ENCODE results near the gene MEFV. TPM values are rescaled to one million over a fixed set of nuclear protein-coding genes. Genes with fewer than 3 reads are reported as not detected.

MEFV gene, protein sequence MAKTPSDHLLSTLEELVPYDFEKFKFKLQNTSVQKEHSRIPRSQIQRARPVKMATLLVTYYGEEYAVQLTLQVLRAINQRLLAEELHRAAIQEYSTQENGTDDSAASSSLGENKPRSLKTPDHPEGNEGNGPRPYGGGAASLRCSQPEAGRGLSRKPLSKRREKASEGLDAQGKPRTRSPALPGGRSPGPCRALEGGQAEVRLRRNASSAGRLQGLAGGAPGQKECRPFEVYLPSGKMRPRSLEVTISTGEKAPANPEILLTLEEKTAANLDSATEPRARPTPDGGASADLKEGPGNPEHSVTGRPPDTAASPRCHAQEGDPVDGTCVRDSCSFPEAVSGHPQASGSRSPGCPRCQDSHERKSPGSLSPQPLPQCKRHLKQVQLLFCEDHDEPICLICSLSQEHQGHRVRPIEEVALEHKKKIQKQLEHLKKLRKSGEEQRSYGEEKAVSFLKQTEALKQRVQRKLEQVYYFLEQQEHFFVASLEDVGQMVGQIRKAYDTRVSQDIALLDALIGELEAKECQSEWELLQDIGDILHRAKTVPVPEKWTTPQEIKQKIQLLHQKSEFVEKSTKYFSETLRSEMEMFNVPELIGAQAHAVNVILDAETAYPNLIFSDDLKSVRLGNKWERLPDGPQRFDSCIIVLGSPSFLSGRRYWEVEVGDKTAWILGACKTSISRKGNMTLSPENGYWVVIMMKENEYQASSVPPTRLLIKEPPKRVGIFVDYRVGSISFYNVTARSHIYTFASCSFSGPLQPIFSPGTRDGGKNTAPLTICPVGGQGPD
- total RNA-seq: 0.81 TPM

DNA sequence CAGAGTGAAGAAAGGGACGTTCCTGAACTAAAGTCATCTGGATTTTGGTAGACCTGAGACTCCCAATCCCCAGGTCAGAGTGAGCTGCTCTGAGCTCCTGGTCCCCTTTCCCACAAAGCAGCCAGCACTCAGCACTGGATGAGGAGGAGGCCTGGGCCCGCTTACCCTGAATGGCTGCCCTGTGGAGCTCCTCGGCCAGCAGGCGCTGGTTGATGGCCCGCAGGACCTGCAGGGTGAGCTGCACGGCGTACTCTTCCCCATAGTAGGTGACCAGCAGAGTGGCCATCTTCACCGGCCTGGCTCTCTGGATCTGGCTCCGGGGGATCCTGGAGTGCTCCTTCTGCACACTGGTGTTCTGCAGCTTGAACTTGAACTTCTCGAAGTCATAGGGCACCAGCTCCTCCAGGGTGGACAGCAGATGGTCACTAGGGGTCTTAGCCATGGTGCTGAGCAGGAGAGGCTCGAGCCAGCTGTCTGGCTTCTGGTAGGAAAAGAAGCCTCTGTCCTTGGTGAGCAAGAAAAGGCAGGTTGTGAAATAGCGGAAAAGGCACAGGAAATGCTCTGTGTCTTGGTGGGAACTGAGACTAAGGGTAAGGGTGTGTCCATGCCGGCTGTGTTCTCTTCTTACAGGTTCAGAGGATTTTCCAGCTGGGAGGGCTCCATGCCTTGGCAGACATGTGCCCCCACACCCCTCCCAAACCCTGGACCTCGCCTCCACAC, at the start of gene MEFV:
TSS of gene MEFV (minus strand) at position 488 of the 720 bp plus-strand sequence. CDS start at position 442, 46 bp downstream.
- no peak for DNase-seq (ENCODE audit: low read depth in 2 of 3, low spot score in 2 of 3)

DNA sequence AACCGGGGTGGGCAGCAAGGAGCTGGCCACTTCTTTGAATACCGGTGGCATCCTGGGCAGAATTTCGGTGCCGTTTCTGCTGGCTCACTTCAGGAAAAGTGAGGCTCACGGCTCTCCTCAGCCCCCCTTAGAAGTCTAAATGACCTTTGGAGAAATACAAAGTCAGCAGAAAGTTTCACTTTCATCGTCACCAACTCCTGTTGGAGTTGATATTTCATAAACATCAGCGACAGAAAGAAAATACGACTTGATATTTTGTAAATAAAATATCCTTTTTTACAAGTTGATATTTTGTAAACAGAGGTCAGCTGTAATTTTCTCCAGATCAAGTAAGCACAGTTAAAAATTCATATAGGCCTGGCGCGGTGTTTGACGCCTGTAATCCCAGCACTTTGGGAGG, 49.6 kb upstream of the MEFV start:
- DNase-seq (ENCODE audit: low read depth in 2 of 3, low spot score in 2 of 3): no peak

DNA sequence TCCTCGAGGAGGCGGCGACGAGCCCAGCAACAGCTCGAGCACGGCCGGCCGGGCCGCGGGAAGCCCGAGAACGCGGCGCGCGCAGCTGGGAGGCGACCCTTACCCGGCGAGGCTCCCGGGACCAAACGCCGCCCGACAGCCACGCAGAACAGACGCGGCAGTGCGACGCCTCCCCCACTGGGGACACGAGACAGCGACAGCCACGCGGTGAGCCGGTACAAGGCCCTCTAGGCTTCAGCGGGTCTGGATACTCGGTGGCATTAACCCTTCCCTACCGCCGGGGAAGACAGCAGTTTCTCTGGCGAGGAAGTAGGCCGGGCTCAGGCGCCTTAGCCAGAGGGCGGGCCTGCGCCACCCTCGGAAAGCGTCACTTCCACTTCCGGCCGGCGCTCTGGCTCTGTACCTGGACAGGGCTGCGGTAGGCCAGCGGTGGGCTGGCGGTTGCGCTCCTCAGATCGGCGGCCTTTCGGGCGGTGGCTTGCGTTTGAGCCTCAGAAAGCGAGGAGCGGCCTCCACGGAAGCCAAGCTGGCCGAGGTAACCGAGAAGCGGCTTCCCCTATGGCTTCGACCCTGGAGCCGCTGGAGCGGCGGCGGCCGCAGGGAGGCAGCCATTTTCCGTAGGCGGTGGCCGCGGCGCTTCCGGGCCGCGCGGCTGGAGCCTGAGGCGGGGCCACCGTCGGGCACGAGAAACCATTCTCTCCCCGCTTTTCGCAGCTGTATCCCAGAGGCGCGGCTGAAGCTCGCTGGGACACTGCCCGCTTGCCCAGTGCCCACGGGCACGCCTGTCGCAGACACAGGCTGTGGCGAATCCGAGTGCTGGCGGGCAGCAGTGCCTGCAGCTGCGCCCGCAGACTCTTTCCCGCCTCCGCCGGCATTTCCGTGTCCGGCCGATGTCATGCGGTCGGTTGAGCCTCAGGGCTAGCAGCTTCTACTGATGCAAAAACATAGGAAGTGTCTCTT, 49.0 kb upstream of the MEFV start, which contains the start of the genes TIGD7 and ZNF75A:
TSS of gene TIGD7 (minus strand) at position 322 of the 960 bp plus-strand sequence. CDS start 4,816 bp downstream, outside the sequence.
TSS of gene ZNF75A (plus strand) at position 389 of the 960 bp plus-strand sequence. CDS start 2,932 bp downstream, outside the sequence.
- peak; percentile 72 to 95 (median 95) for DNase-seq (ENCODE audit: low read depth in 2 of 3, low spot score in 2 of 3)

DNA sequence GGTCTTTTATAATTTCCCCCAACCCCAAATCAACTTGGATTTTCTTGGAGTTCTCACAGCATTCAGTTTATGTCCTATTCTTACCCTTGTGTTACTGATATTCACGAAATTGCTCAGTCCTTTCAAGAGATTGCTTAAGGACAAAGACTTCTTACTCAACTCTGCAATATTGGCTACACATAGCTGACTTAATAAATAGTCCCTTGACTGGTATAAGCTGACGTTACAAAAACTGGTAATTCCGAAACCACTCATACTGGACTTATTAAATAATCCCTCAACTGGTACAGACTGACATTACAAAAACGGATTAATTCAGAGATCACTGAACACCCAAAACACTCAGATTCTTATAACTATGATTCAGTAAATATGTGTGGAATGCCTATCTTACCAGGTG, 47.9 kb upstream of the MEFV start:
- no peak for DNase-seq (ENCODE audit: low read depth in 2 of 3, low spot score in 2 of 3)

DNA sequence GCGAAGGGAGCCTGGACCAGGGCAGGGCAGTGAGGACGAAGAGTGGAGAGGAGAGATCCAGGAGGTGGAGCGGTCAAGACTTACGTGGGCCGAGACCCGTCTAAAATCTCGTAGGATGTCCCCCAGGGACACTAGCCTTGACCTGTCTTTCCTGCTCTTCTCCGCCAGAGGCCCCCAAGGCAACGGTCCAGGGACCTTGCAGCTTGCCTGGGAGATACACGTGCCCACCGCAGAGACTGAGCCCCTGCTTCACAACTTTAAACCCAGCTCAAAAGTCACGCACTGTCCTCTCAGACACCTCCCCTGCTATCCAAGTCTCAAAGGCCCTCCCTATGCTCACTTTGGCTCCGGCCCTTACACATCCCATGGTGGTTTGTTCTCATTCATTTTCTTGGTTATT, 39.4 kb upstream of the MEFV start:
- no peak for DNase-seq (ENCODE audit: low read depth in 2 of 3, low spot score in 2 of 3)

DNA sequence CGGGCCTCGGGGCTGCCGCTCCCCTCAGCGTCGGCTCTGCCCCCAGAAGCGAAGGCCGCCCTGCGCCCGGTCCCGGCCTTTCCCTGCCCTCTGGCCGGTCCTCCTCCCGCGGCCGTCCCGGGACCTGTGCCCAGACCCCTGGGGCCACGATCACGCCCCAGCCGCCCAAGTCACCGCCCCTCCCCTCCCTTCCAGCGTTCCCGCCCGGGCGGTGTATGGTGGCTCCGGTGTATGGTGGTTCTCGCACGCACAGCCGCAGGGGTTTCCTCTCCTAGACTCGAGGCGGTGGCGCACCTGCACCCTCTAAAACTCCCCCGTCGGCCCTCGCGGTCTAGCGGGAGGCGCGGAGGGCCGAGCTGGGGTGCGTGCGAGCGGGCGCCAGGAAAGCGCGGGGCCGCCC, 38.8 kb upstream of the MEFV start:
- DNase-seq (ENCODE audit: low read depth in 2 of 3, low spot score in 2 of 3): no peak

DNA sequence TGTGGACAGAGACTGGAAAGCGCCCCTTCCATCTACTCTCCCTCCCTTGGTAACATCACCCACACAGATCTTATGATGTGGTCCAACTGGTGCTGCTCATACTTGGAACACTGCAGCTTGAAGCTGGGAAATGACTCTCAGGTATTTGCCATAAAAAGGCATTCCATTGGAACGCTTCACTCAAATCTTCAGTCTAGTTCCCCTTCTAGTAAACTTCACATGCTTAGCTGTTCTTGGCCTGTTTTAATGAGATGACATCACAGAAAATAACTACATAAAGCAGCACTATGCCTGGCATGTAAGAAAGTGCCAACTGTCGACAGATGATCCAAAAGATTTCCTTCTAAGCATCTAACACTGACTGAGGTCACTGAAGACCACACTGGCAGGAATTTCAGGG, 36.2 kb upstream of the MEFV start:
- DNase-seq (ENCODE audit: low read depth in 2 of 3, low spot score in 2 of 3): no peak

DNA sequence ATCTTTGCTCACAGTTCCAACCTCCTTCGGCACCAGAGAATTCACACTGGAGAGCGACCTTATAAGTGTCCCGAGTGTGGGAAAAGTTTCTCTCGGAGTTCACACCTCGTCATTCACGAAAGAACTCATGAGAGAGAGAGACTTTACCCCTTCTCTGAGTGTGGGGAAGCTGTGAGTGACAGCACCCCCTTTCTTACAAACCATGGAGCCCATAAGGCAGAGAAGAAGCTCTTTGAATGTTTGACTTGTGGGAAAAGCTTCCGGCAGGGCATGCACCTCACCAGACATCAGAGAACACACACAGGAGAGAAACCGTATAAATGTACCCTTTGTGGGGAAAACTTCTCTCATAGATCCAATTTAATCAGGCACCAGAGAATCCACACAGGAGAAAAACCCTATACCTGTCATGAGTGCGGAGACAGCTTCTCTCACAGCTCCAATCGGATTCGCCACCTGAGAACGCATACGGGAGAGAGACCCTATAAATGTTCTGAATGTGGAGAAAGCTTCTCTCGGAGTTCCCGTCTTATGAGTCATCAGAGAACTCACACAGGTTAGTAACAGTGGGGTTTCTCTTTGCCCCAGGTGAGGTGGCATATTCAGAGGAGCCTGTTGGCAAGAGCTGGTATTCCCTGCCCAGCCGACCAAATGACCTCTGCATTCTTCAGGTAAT, 33.7 kb upstream of the MEFV start:
- no peak for DNase-seq (ENCODE audit: low read depth in 2 of 3, low spot score in 2 of 3)

DNA sequence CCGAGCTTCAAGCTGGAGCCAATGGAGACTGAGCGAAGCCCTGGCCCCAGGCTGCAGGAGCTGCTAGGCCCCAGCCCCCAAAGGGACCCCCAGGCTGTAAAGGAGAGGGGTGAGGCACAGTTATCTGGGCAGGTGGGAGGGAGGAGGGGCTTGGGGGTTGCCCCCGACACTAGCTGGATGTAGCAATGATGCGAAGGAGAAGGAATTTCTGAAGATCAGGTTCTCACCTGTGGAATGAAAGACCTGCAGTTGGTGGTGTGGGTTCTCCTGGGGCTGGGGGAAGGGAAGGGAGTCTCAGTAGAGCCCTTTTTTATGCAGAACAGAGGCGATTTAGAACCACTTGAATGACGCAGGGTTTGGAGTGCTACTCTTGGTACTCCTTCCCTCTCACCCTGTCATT, 28.7 kb upstream of the MEFV start:
- DNase-seq (ENCODE audit: low read depth in 2 of 3, low spot score in 2 of 3): no peak

DNA sequence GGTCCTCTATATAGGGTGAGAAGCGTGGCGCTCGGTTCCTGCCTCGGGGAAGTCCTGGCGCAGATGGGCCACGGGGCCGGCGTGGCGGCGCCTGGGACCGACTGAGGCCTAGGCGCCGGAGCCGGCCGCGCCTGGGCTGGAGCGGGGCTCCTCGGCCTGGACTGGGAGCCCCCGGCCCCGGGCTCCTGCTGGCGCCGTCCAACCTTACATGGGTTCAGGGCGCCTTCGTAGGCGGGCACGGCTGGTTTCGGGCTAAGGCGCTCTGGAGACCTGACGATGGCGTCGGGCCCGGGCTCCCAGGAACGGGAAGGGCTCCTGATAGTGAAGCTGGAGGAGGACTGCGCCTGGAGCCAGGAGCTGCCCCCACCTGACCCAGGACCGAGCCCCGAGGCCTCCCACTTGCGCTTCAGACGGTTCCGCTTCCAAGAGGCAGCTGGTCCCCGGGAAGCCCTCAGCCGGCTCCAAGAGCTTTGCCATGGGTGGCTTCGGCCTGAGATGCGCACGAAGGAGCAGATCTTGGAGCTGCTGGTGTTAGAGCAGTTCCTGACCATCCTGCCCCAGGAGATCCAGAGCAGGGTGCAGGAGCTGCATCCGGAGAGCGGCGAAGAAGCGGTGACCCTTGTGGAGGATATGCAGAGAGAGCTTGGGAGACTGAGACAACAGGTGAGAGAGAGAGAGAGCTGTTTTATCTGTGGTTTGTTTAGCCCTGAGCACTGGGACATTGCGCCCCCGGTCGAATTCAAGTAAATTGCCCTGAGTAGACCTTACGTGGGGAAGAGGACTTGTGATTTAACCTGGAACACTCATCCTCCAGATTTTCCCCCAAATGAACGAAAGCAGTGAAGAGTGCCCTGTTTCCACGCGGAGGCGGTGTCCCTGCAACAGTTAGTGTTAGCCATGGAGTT, 27.4 kb upstream of the MEFV start:
- DNase-seq (ENCODE audit: low read depth in 2 of 3, low spot score in 2 of 3): no peak

DNA sequence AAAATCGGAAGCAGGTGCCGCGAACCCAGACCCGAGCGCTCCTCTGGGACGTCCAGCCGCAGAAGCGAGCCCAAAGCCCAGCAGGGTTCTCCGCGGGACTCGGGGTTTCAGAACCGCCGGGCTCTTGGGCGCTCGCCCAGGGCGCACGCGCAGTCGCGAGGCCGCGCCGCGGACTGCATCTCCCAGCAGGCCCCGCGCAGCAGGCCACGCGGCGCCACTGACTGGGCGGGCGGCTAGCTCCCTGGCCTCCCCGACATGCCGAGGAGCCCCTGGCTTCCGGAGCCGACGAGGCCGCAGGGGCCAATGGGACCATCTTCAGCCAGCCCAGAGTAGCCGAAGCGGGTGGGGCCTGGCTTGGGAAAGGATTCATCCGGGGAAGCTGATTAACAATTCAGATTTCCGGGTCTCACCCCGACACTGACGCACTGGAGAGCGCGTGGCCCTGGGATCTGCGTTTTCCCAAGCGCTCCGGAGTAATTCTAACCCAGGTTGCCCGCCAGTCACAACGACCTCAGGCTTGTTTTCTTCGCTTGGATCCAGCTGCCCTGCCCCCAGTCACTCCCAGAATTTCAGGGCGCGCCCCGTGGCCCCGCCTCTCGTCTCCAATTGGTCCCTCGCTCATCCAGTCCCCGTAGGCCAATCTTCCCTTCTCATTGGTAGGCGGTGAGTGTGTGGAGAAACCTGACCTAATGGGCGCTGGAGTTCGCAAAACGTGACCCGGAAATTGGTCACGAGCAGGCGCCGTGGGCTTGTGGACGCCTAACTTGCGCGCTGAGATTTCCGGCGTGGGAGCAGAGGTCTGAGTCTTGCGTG, 26.5 kb upstream of the MEFV start, which contains the start of gene ZNF263:
TSS of gene ZNF263 (plus strand) at position 762 of the 813 bp plus-strand sequence. CDS start 328 bp downstream, outside the sequence.
- peak; percentile 81 to 99 (median 96) for DNase-seq (ENCODE audit: low read depth in 2 of 3, low spot score in 2 of 3)

DNA sequence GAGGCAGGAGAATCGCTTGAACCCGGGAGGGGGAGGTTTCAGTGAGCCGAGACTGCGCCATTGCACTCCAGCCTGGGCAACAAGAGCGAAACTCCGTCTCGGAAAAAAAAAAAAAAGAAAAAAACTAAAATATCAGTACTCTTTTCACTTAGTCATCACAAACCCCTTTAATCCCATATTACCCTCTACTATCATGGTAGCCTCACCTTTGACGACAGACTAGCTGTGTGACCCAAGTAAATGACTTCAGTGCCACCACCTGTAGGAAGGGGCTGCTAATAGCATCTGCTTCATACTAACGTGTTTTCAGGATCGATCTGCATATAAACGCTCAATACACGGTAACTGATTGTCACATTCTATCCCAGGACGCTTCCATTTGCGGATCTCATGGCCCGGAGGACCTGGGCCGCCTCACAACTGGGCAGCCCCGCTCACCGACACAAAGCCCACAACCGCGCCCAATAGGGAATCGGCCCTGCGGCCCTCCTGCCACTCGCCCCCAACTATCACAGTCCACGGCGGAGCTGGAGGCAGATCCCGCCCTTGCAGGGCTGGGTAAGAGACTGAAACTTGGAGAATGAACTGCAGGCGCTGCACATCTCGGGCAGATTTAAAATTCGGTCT, 25.8 kb upstream of the MEFV start:
- DNase-seq (ENCODE audit: low read depth in 2 of 3, low spot score in 2 of 3): peak in 2 of 3 donors; percentile 13 to 75

DNA sequence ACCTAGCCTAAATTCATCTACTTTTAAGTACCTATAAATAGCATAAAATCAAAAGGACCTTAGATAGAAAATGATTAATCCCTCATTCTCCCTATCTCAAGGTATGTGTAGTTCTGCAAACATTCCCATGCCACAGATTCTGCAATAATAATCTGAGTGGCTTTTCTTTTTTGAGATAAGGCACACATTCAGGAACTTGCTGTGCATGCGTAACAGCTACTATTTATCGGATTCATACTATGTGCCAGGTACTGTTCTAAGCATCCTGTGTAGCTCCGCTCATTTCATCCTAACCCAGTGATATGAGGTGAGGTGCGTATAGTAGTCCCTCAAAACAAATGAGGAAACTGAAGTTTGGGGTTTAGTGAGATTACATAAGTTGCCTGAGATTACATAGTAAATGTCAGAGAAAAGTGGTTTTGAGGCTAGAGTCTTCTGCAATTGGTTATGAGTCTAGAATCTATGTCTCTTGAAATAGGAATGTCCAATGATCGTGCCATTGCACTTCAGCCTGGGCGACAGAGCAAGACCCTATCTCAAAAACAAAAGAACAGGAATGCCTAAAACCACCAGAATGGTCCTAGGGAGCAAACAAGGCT, 24.9 kb upstream of the MEFV start:
- no peak for DNase-seq (ENCODE audit: low read depth in 2 of 3, low spot score in 2 of 3)

DNA sequence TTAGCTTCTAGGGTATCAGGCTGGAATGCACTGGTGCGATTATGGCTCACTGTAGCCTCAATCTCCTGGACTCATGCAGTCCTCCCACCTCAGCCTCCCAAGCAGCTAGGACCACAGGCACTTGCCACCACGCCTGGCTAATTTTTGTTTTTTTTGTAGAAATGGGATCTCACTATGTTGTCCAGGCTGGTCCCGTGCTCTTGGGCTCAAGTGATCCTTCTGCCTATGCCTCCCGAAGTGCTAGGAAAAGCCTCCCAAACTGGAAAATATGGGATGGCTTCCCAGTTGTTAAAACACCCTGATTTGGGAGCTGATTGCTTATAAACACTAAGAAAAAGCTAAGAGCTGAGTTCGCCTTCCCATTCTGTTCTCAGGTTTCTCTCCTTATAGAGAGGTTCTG, 20.2 kb upstream of the MEFV start:
- no peak for DNase-seq (ENCODE audit: low read depth in 2 of 3, low spot score in 2 of 3)

DNA sequence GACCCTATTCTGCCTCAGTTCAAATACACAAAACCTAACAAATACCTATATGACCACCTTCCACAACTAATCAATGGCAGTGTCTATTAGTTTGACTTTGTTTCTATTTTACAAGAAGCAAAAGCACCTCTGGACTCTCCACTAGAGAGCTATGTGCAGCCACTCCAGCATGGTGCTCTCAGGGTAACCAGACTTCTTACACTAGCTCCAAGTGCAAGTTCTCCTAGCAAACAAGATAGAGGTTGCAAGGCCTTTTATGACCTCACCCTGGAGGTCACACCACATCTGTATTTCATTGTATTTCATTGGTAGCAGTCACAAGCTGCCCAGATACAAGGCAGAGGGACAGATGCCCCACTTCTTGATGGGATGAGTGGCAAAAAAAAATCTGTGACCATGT, 18.5 kb upstream of the MEFV start:
- DNase-seq (ENCODE audit: low read depth in 2 of 3, low spot score in 2 of 3): no peak

DNA sequence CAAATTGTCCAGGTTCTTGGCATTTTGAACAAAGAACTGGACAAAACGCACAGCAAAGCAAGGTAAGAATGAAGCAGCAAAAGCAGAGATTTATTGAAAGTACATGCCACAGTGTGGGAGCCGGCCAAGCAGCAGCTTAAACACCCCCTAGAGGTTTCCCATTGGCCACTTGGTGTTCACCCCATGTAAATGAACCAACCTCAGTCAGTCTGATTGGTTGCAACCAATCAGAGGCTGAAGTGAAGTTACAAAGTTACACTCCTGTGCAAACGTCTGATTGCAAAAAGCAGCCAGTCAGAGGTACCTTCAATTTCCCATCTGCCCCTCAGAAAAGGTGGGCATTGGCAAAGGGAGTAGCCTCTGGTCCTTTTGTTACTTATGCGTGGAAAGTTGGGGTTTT, 18.1 kb upstream of the MEFV start:
- DNase-seq (ENCODE audit: low read depth in 2 of 3, low spot score in 2 of 3): no peak

Measured in hematopoietic multipotent progenitor cell (in vitro differentiated cells).